ENCODE data around the gene PEAR1. TPM values are rescaled to one million over a fixed set of nuclear protein-coding genes. Genes with fewer than 3 reads are reported as not detected.
A peak's percentile ranks its signal among the peaks of the same experiment; 100 is the strongest.

The PEAR1 gene
- total RNA-seq, 1 donor from 2014 or later: 50.7 TPM

DNA sequence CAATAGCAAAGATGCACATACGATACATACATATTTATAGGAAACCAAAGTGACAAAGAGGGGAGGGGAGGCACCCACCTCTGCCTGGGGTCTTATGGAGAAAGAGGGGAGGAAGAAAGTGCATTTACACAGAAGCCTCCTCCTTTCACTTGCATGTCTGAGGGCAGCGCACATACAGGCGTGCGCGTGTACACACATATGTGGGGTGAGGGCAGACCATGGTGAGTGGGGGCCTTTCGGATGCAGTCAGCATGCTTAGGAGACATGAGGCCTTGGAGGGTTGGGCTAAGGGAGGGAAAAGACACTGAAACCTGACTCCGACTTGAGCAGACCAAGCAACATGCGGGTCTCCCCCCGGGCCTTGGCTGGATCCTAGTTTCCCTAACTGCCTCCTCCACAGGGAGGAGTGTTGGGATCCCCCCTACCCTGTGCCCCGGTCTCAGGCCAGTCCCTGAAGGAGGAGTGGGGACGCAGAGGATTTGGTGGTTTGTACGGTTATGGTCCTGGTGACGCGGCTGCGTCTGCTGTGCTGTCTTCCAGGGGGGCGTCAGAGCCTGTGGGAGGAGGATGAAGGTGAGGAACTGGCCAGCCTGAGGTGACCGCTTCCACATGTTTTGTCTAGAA is 42.1 kb downstream of the PEAR1 start:
- TF ChIP-seq, protein P1, sequence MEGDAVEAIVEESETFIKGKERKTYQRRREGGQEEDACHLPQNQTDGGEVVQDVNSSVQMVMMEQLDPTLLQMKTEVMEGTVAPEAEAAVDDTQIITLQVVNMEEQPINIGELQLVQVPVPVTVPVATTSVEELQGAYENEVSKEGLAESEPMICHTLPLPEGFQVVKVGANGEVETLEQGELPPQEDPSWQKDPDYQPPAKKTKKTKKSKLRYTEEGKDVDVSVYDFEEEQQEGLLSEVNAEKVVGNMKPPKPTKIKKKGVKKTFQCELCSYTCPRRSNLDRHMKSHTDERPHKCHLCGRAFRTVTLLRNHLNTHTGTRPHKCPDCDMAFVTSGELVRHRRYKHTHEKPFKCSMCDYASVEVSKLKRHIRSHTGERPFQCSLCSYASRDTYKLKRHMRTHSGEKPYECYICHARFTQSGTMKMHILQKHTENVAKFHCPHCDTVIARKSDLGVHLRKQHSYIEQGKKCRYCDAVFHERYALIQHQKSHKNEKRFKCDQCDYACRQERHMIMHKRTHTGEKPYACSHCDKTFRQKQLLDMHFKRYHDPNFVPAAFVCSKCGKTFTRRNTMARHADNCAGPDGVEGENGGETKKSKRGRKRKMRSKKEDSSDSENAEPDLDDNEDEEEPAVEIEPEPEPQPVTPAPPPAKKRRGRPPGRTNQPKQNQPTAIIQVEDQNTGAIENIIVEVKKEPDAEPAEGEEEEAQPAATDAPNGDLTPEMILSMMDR (IDR thresholded peaks at IDR 0.05; ENCODE audit: unreplicated experiment): no peak

DNA sequence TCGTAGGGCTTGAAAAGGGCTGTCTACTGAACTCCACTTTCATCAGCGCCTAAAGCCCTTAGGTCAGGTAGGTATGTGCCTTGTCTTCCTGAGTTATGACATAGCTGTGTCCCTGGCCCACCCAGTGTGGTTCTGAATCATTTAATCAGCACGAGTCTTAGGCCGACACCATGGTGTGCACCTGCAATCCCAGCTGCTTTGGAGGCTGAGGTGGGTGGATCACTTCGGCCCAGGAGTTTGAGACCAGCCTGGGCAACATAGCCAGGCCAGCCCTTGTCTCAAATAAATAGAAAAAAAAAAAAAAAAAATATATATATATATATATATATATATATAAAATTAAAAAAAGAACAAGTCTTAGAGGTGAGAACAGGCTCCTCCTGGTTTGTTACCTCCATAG is 42.7 kb downstream of the PEAR1 start:
- Mint-ChIP-seq H3K4me3 (ENCODE audit: unreplicated experiment) (no peak overlapping the region), H3K27ac (ENCODE audit: unreplicated experiment) (no peak overlapping the region), H3K36me3 (ENCODE audit: low read depth, unreplicated experiment) (peaks cover 31% of the 10 kb centered on the region), H3K9me3 (ENCODE audit: unreplicated experiment) (no peaks in the 10 kb centered on the region), H3K4me1 (ENCODE audit: unreplicated experiment) (peaks cover 20% of the 10 kb centered on the region), H3K27me3 (ENCODE audit: unreplicated experiment) (peaks cover 21% of the 10 kb centered on the region)
- TF ChIP-seq, protein P1 (IDR thresholded peaks at IDR 0.05; ENCODE audit: unreplicated experiment): no peak
- DNase-seq (ENCODE audit: low spot score): no peak

More for the DNA sequence above, 42.1 kb downstream of the PEAR1 start:
- Mint-ChIP-seq H3K27me3 (ENCODE audit: unreplicated experiment) (peaks cover 23% of the 10 kb centered on the region), H3K27ac (ENCODE audit: unreplicated experiment) (no peak overlapping the region), H3K36me3 (ENCODE audit: low read depth, unreplicated experiment) (peaks cover 28% of the 10 kb centered on the region), H3K4me1 (ENCODE audit: unreplicated experiment) (peaks cover 14% of the 10 kb centered on the region), H3K4me3 (ENCODE audit: unreplicated experiment) (no peak overlapping the region), H3K9me3 (ENCODE audit: unreplicated experiment) (no peaks in the 10 kb centered on the region)
- DNase-seq (ENCODE audit: low spot score): no peak

DNA sequence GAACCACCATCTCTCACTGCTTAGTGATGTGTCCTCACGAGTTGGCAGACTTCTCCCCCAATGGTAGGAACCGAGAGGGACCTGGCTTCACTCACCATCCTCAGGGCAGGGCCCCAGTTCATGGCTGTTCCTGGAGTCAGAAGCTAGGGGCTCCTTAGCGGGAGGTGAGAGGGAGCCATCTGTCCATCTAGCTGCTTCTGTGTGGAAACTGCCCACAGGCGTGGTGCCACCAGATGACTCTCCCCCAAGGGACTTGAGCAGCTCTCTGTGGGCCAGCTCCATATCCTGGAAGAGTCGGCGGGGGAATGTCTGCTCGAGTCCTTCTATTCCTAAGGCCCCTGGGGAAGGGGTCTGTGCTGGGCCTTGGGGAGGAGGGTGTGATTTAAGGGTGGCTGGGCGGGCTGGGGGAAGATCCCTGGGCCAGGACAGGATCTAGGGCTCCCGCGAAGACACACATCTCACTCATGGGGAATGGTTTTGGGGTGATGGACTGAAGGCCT is 43.3 kb downstream of the PEAR1 start:
- Mint-ChIP-seq H3K27me3 (ENCODE audit: unreplicated experiment) (peaks cover 17% of the 10 kb centered on the region), H3K4me1 (ENCODE audit: unreplicated experiment) (peaks cover 24% of the 10 kb centered on the region), H3K27ac (ENCODE audit: unreplicated experiment) (peak overlapping the region; percentile 61), H3K4me3 (ENCODE audit: unreplicated experiment) (peak overlapping the region; percentile 73), H3K9me3 (ENCODE audit: unreplicated experiment) (no peaks in the 10 kb centered on the region), H3K36me3 (ENCODE audit: low read depth, unreplicated experiment) (peaks cover 29% of the 10 kb centered on the region)
- TF ChIP-seq, protein P1 (IDR thresholded peaks at IDR 0.05; ENCODE audit: unreplicated experiment): no peak
- DNase-seq (ENCODE audit: low spot score): no peak

DNA sequence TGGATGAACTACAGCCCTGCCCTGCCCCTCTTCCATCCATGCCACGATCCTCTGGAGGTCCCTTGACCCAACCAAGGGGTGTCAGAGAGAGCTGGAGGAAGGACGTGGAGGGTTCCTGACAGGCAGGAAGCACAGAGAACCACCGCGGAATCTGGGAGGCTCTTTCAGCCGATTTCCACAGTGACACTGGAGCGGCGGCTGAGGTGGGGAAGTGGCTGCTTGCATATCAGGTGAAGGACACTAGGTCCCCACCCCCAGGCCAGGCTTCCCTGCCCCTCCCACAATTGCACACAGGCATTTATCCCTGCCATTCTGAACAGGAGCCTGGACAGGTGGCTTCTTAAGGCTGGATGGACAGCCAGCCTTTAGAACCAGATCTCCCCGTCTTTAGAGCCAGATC is 44.4 kb downstream of the PEAR1 start:
- H3K27me3 Mint-ChIP-seq (ENCODE audit: unreplicated experiment): peaks cover 16% of the 10 kb centered on the region
- H3K4me1 Mint-ChIP-seq (ENCODE audit: unreplicated experiment): peaks cover 24% of the 10 kb centered on the region
- peak overlapping the region; percentile 52 for H3K27ac Mint-ChIP-seq (ENCODE audit: unreplicated experiment)
- H3K9me3 Mint-ChIP-seq (ENCODE audit: unreplicated experiment): no peaks in the 10 kb centered on the region
- peak overlapping the region; percentile 37 for H3K4me3 Mint-ChIP-seq (ENCODE audit: unreplicated experiment)
- H3K36me3 Mint-ChIP-seq (ENCODE audit: low read depth, unreplicated experiment): peaks cover 39% of the 10 kb centered on the region
- no peak for DNase-seq (ENCODE audit: low spot score)
- TF ChIP-seq, protein P1 (IDR thresholded peaks at IDR 0.05; ENCODE audit: unreplicated experiment): no peak

DNA sequence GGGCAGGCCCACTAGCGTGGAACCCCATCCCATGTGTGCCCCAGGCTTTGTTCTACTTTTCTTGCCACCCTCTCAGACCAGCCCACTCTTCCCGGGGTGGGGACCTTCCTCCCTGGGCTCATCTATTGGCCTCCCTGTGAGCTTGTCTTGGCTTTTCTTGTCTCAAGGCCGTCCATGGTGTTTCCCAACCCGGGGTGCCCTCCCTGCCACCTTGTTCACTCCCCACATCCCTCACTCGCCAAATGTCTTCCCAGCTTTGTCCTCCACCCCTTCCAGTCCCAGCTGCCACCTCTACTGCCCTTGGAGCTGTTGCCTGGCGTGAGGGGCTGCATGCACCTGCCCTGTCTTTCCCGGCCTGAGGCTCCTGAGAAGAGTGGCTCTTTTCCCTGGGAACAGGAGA is 45.3 kb downstream of the PEAR1 start:
- Mint-ChIP-seq H3K27ac (ENCODE audit: unreplicated experiment) (no peak overlapping the region), H3K4me1 (ENCODE audit: unreplicated experiment) (peaks cover 26% of the 10 kb centered on the region), H3K9me3 (ENCODE audit: unreplicated experiment) (no peaks in the 10 kb centered on the region), H3K27me3 (ENCODE audit: unreplicated experiment) (peaks cover 13% of the 10 kb centered on the region), H3K4me3 (ENCODE audit: unreplicated experiment) (peak overlapping the region; percentile 37), H3K36me3 (ENCODE audit: low read depth, unreplicated experiment) (peaks cover 44% of the 10 kb centered on the region)
- TF ChIP-seq, protein P1 (IDR thresholded peaks at IDR 0.05; ENCODE audit: unreplicated experiment): no peak
- no peak for DNase-seq (ENCODE audit: low spot score)

All from endothelial cell (in vitro differentiated cells).